ENCODE data around the gene ARMC9. TPM values are rescaled to one million over a fixed set of nuclear protein-coding genes. Genes with fewer than 3 reads are reported as not detected.

The ARMC9 gene
- total and polyA plus RNA-seq, 4 donors: 20.5 to 51.6 (median 38.6) TPM

- no peaks in the 10 kb centered on the region for H3K27me3 ChIP-seq (ENCODE audit: control insufficient read depth in 3 of 3, insufficient read depth in 3 of 3, low read length in 2 of 3)
Measured at GRCh38 chr2:231347081-231347480, 148.7 kb downstream of the ARMC9 start.

GRCh38 chr2:231347638-231348037 is 149.2 kb downstream of the ARMC9 start:
- no peak overlapping the region for H3K9ac ChIP-seq (ENCODE audit: insufficient read depth in 1 of 2, low read length in 2 of 2)
- no peak for TF ChIP-seq CTCF (IDR thresholded peaks at IDR 0.05; ENCODE audit: control extremely low read depth, extremely low read depth)
- no peaks in the 10 kb centered on the region for H3K27me3 ChIP-seq (ENCODE audit: control insufficient read depth in 3 of 3, insufficient read depth in 3 of 3, low read length in 2 of 3)
- WGBS, 2 donors: 52 to 85% methylated on average over 1 of the region's 1 CpG
- peaks cover 0 to 2% (median 0%) of the 10 kb centered on the region in 4 donors for H3K36me3 ChIP-seq (ENCODE audit: control insufficient read depth in 4 of 4, insufficient read depth in 4 of 4, low read length in 4 of 4)
- H3K9me3 ChIP-seq (ENCODE audit: control insufficient read depth in 4 of 4, insufficient read depth in 3 of 4, low read length in 3 of 4): no peaks in the 10 kb centered on the region
- no peak overlapping the region for H3K27ac ChIP-seq (ENCODE audit: low read depth in 1 of 2, low read length in 1 of 2)
- peaks cover 0 to 3% (median 0%) of the 10 kb centered on the region in 5 donors for H3K4me1 ChIP-seq (ENCODE audit: control insufficient read depth in 5 of 5, insufficient read depth in 5 of 5, low read length in 5 of 5)
- DNase-seq (no peak), ATAC-seq (ENCODE audit: insufficient read depth, low FRiP score) (no peak)
- H3K4me3 ChIP-seq: no peak overlapping the region

More at GRCh38 chr2:231347081-231347480, 148.7 kb downstream of the ARMC9 start:
- no peak overlapping the region for H3K9ac ChIP-seq (ENCODE audit: insufficient read depth in 1 of 2, low read length in 2 of 2)
- 79 to 86% methylated on average over 5 of the region's 5 CpGs for WGBS, 2 donors
- H3K4me3 ChIP-seq: no peak overlapping the region
- peaks cover 0 to 3% (median 0%) of the 10 kb centered on the region in 5 donors for H3K4me1 ChIP-seq (ENCODE audit: control insufficient read depth in 5 of 5, insufficient read depth in 5 of 5, low read length in 5 of 5)
- DNase-seq: no peak
- ATAC-seq (ENCODE audit: insufficient read depth, low FRiP score): no peak
- H3K27ac ChIP-seq (ENCODE audit: low read depth in 1 of 2, low read length in 1 of 2): no peak overlapping the region
- peaks cover 0 to 2% (median 0%) of the 10 kb centered on the region in 4 donors for H3K36me3 ChIP-seq (ENCODE audit: control insufficient read depth in 4 of 4, insufficient read depth in 4 of 4, low read length in 4 of 4)
- TF ChIP-seq CTCF (IDR thresholded peaks at IDR 0.05; ENCODE audit: control extremely low read depth, extremely low read depth): no peak
- H3K9me3 ChIP-seq (ENCODE audit: control insufficient read depth in 4 of 4, insufficient read depth in 3 of 4, low read length in 3 of 4): no peaks in the 10 kb centered on the region

DNA sequence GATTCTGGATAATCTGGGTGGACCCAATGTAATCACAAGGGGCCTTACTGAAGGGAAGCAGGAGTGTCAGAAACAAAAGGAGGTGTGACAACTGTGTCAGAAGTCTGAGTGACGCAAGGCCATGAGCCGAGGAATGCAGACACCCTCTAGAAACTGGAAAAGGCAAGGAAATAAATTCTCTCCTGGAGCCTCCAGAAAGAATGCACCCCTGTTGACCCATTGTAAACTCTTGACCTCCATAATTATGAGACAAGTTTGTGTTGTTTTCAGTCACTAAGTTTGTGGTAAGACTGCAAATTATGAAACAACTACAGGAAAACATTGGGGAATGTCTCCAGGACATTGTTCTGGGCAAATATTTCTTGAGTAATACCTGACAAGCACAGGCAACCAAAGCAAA is 149.7 kb downstream of the ARMC9 start:
- H3K36me3 ChIP-seq (ENCODE audit: control insufficient read depth in 4 of 4, insufficient read depth in 4 of 4, low read length in 4 of 4): peaks cover 0 to 2% (median 0%) of the 10 kb centered on the region in 4 donors
- no peak overlapping the region for H3K27ac ChIP-seq (ENCODE audit: low read depth in 1 of 2, low read length in 1 of 2)
- H3K4me1 ChIP-seq (ENCODE audit: control insufficient read depth in 5 of 5, insufficient read depth in 5 of 5, low read length in 5 of 5): peaks cover 0 to 3% (median 0%) of the 10 kb centered on the region in 5 donors
- no peaks in the 10 kb centered on the region for H3K27me3 ChIP-seq (ENCODE audit: control insufficient read depth in 3 of 3, insufficient read depth in 3 of 3, low read length in 2 of 3)
- no peak overlapping the region for H3K9ac ChIP-seq (ENCODE audit: insufficient read depth in 1 of 2, low read length in 2 of 2)
- H3K9me3 ChIP-seq (ENCODE audit: control insufficient read depth in 4 of 4, insufficient read depth in 3 of 4, low read length in 3 of 4): no peaks in the 10 kb centered on the region
- DNase-seq: peak in 1 of 3 donors; percentile 17
- ATAC-seq (ENCODE audit: insufficient read depth, low FRiP score): peak; percentile 58
- 29 to 45% methylated on average over 2 of the region's 2 CpGs for WGBS, 2 donors
- no peak overlapping the region for H3K4me3 ChIP-seq
- no peak for TF ChIP-seq CTCF (IDR thresholded peaks at IDR 0.05; ENCODE audit: control extremely low read depth, extremely low read depth)

Measured in lung (tissue), 12 donors.